ENCODE measurements around the gene RHBG. TPM values are rescaled to one million over a fixed set of nuclear protein-coding genes. Genes with fewer than 3 reads are reported as not detected.

RHBG gene
- total and polyA plus RNA-seq, 7 experiments from 2014 or later = not detected

- Mint-ChIP-seq H3K27ac (no peak overlapping the region), H3K36me3 (no peaks in the 10 kb centered on the region), H3K27me3 (peaks cover 0 to 20% (median 11%) of the 10 kb centered on the region in 5 donors), H3K4me1 (peaks cover 5 to 7% (median 6%) of the 10 kb centered on the region in 7 donors), H3K9me3 (no peaks in the 10 kb centered on the region), H3K4me3 (no peak overlapping the region)
- no peak overlapping the region for H3K27ac ChIP-seq (ENCODE audit: low read depth, low read length)
- H3K36me3 ChIP-seq (ENCODE audit: control insufficient read depth in 2 of 3, insufficient read depth in 3 of 3, low read length in 3 of 3) = no peaks in the 10 kb centered on the region
- CTCF ChIA-PET = interaction anchor here (0.6 to 1.0 kb wide), 2 partner anchors 64 to 235 kb away, joined by 3 read pairs; no protein-coding TSS in a partner anchor
- DNase-seq (no peak), ATAC-seq (no peak)
- intact Hi-C loops (cut with micrococcal nuclease) = loop anchor here in 1 of 2 donors (5.0 kb wide), 1 partner anchor 120 kb away; the partner anchor contains the start of gene MEF2D
- no peaks in the 10 kb centered on the region for H3K9me3 ChIP-seq (ENCODE audit: control insufficient read depth in 2 of 3, low read length in 3 of 3)
- no peak overlapping the region for H3K4me3 ChIP-seq (ENCODE audit: low read length)
- H3K4me1 ChIP-seq (ENCODE audit: control insufficient read depth in 2 of 2, insufficient read depth in 2 of 2, low read length in 2 of 2) = peaks cover 6 to 8% of the 10 kb centered on the region in 2 donors
- H3K27me3 ChIP-seq (ENCODE audit: control insufficient read depth in 2 of 2, insufficient read depth in 2 of 2, low read length in 2 of 2) = peaks cover 0 to under 1% of the 10 kb centered on the region in 2 donors
- POLR2A ChIA-PET = no interaction called here
Observed at GRCh38 chr1:156382561-156382960, 13.6 kb downstream of the RHBG start.

- CTCF ChIA-PET = interaction anchor here (1.0 to 5.5 kb wide), 3 partner anchors 59 to 218 kb away, joined by 3 to 39 read pairs (median 4); partner anchors contain the start of gene GPATCH4
Observed at GRCh38 chr1:156383023-156383422, 14.0 kb downstream of the RHBG start.

GRCh38 chr1:156384007-156384406, 15.0 kb downstream of the RHBG start:
- Mint-ChIP-seq H3K9me3 (no peaks in the 10 kb centered on the region), H3K27me3 (peaks cover 6 to 30% (median 16%) of the 10 kb centered on the region in 5 donors), H3K4me3 (no peak overlapping the region), H3K36me3 (no peaks in the 10 kb centered on the region), H3K4me1 (peaks cover 5 to 7% (median 6%) of the 10 kb centered on the region in 7 donors), H3K27ac (no peak overlapping the region)
- H3K36me3 ChIP-seq (ENCODE audit: control insufficient read depth in 2 of 3, insufficient read depth in 3 of 3, low read length in 3 of 3) = no peaks in the 10 kb centered on the region
- ChIA-PET POLR2A (interaction anchor here (0.6 kb wide), 1 partner anchor 130 kb away, joined by 3 read pairs; no protein-coding TSS in a partner anchor), CTCF (interaction anchor here (1.0 to 5.5 kb wide), 5 partner anchors 58 to 225 kb away, joined by 4 to 129 read pairs (median 21); partner anchors contain the start of gene GPATCH4)
- H3K4me1 ChIP-seq (ENCODE audit: control insufficient read depth in 2 of 2, insufficient read depth in 2 of 2, low read length in 2 of 2) = peaks cover 6 to 8% of the 10 kb centered on the region in 2 donors
- H3K27ac ChIP-seq (ENCODE audit: low read depth, low read length) = no peak overlapping the region
- no peaks in the 10 kb centered on the region for H3K9me3 ChIP-seq (ENCODE audit: control insufficient read depth in 2 of 3, low read length in 3 of 3)
- ATAC-seq (no peak), DNase-seq (no peak)
- H3K4me3 ChIP-seq (ENCODE audit: low read length) = no peak overlapping the region
- intact Hi-C loops (cut with micrococcal nuclease) = loop anchor here (2.0 to 5.0 kb wide), 2 partner anchors 35 to 118 kb away; partner anchors contain the start of gene MEF2D (in 1 of the 2)
- peaks cover 0 to 3% of the 10 kb centered on the region in 2 donors for H3K27me3 ChIP-seq (ENCODE audit: control insufficient read depth in 2 of 2, insufficient read depth in 2 of 2, low read length in 2 of 2)

More at GRCh38 chr1:156383023-156383422, 14.0 kb downstream of the RHBG start:
- no peaks in the 10 kb centered on the region for H3K9me3 ChIP-seq (ENCODE audit: control insufficient read depth in 2 of 3, low read length in 3 of 3)
- H3K36me3 Mint-ChIP-seq = no peaks in the 10 kb centered on the region
- H3K36me3 ChIP-seq (ENCODE audit: control insufficient read depth in 2 of 3, insufficient read depth in 3 of 3, low read length in 3 of 3) = no peaks in the 10 kb centered on the region
- no peak overlapping the region for H3K27ac Mint-ChIP-seq
- H3K27ac ChIP-seq (ENCODE audit: low read depth, low read length) = no peak overlapping the region
- H3K4me3 ChIP-seq (ENCODE audit: low read length) = no peak overlapping the region
- peaks cover 5 to 7% (median 6%) of the 10 kb centered on the region in 7 donors for H3K4me1 Mint-ChIP-seq
- no peaks in the 10 kb centered on the region for H3K9me3 Mint-ChIP-seq
- POLR2A ChIA-PET = no interaction called here
- peak; percentile 90 for ATAC-seq
- no peak overlapping the region for H3K4me3 Mint-ChIP-seq
- H3K27me3 Mint-ChIP-seq = peaks cover 0 to 23% (median 12%) of the 10 kb centered on the region in 5 donors
- peaks cover 6 to 8% of the 10 kb centered on the region in 2 donors for H3K4me1 ChIP-seq (ENCODE audit: control insufficient read depth in 2 of 2, insufficient read depth in 2 of 2, low read length in 2 of 2)
- H3K27me3 ChIP-seq (ENCODE audit: control insufficient read depth in 2 of 2, insufficient read depth in 2 of 2, low read length in 2 of 2) = peaks cover 0 to 3% of the 10 kb centered on the region in 2 donors
- DNase-seq = peak; percentile 9 to 57 (median 46)
- intact Hi-C loops (cut with micrococcal nuclease) = loop anchor here (1.0 to 5.0 kb wide), 3 partner anchors 26 to 274 kb away; partner anchors contain the start of gene MEF2D (in 1 of the 2)

GRCh38 chr1:156384658-156385057, 15.6 kb downstream of the RHBG start:
- intact Hi-C loops (cut with micrococcal nuclease) = loop anchor here (1.0 to 5.0 kb wide), 7 partner anchors 34 to 241 kb away; partner anchors contain the start of gene MEF2D (in 1 of the 2)
- DNase-seq = no peak
- no peaks in the 10 kb centered on the region for H3K9me3 ChIP-seq (ENCODE audit: control insufficient read depth in 2 of 3, low read length in 3 of 3)
- no peaks in the 10 kb centered on the region for H3K36me3 ChIP-seq (ENCODE audit: control insufficient read depth in 2 of 3, insufficient read depth in 3 of 3, low read length in 3 of 3)
- Mint-ChIP-seq H3K36me3 (no peaks in the 10 kb centered on the region), H3K4me1 (peaks cover 5 to 7% (median 6%) of the 10 kb centered on the region in 7 donors), H3K27me3 (peaks cover 13 to 36% (median 19%) of the 10 kb centered on the region in 5 donors), H3K27ac (peak overlapping the region in 1 of 9 donors; percentile 20), H3K4me3 (no peak overlapping the region), H3K9me3 (no peaks in the 10 kb centered on the region)
- H3K4me3 ChIP-seq (ENCODE audit: low read length) = no peak overlapping the region
- ATAC-seq = no peak
- H3K4me1 ChIP-seq (ENCODE audit: control insufficient read depth in 2 of 2, insufficient read depth in 2 of 2, low read length in 2 of 2) = peaks cover 6 to 8% of the 10 kb centered on the region in 2 donors
- no peak overlapping the region for H3K27ac ChIP-seq (ENCODE audit: low read depth, low read length)
- peaks cover 0 to 3% of the 10 kb centered on the region in 2 donors for H3K27me3 ChIP-seq (ENCODE audit: control insufficient read depth in 2 of 2, insufficient read depth in 2 of 2, low read length in 2 of 2)
- POLR2A ChIA-PET = no interaction called here
- CTCF ChIA-PET = interaction anchor here (0.6 to 5.5 kb wide), 10 partner anchors 47 to 277 kb away, joined by 3 to 129 read pairs (median 4); partner anchors contain the start of gene GPATCH4

- Histone ChIP-seq H3K4me3 (ENCODE audit: low read length) (no peak overlapping the region), H3K36me3 (ENCODE audit: control insufficient read depth in 2 of 3, insufficient read depth in 3 of 3, low read length in 3 of 3) (no peaks in the 10 kb centered on the region), H3K27me3 (ENCODE audit: control insufficient read depth in 2 of 2, insufficient read depth in 2 of 2, low read length in 2 of 2) (peaks cover 0 to 3% of the 10 kb centered on the region in 2 donors), H3K4me1 (ENCODE audit: control insufficient read depth in 2 of 2, insufficient read depth in 2 of 2, low read length in 2 of 2) (peaks cover 6 to 8% of the 10 kb centered on the region in 2 donors), H3K27ac (ENCODE audit: low read depth, low read length) (no peak overlapping the region), H3K9me3 (ENCODE audit: control insufficient read depth in 2 of 3, low read length in 3 of 3) (no peaks in the 10 kb centered on the region)
- Mint-ChIP-seq H3K4me3 (peak overlapping the region in 1 of 10 donors; percentile 42), H3K27ac (peak overlapping the region in 4 of 9 donors; percentile 3 to 22 (median 10)), H3K9me3 (no peaks in the 10 kb centered on the region), H3K36me3 (no peaks in the 10 kb centered on the region), H3K27me3 (peaks cover 15 to 41% (median 22%) of the 10 kb centered on the region in 5 donors), H3K4me1 (peaks cover 5 to 7% (median 6%) of the 10 kb centered on the region in 7 donors)
- POLR2A ChIA-PET = interaction anchor here (0.6 to 2.3 kb wide), 6 partner anchors 48 to 217 kb away, joined by 3 to 17 read pairs (median 4); partner anchors contain the start of gene CCT3
- peak; percentile 61 to 83 (median 79) for DNase-seq
- CTCF ChIA-PET = interaction anchor here (0.6 to 5.5 kb wide), 39 partner anchors 10 to 1779 kb away, joined by 3 to 129 read pairs (median 4); partner anchors contain the start of genes NAXE and SMG5
- intact Hi-C loops (cut with micrococcal nuclease) = loop anchor here (1.0 to 2.0 kb wide), 6 partner anchors 33 to 240 kb away; no protein-coding TSS in a partner anchor
- peak; percentile 85 for ATAC-seq
Observed at GRCh38 chr1:156385534-156386031, 16.6 kb downstream of the RHBG start.

GRCh38 chr1:156386134-156386901, 17.3 kb downstream of the RHBG start:
- peaks cover 0 to 3% of the 10 kb centered on the region in 2 donors for H3K27me3 ChIP-seq (ENCODE audit: control insufficient read depth in 2 of 2, insufficient read depth in 2 of 2, low read length in 2 of 2)
- POLR2A ChIA-PET = interaction anchor here (0.6 to 2.3 kb wide), 6 partner anchors 55 to 216 kb away, joined by 3 to 17 read pairs (median 4); no protein-coding TSS in a partner anchor
- no peak overlapping the region for H3K4me3 Mint-ChIP-seq

More at GRCh38 chr1:156386134-156386901, 17.3 kb downstream of the RHBG start:
- intact Hi-C loops (cut with micrococcal nuclease) = no loop called here
- no peaks in the 10 kb centered on the region for H3K9me3 Mint-ChIP-seq
- no peak for DNase-seq
- H3K27me3 Mint-ChIP-seq = peaks cover 15 to 42% (median 26%) of the 10 kb centered on the region in 5 donors
- peaks cover 5 to 7% (median 6%) of the 10 kb centered on the region in 7 donors for H3K4me1 Mint-ChIP-seq
- CTCF ChIA-PET = interaction anchor here (0.6 to 5.5 kb wide), 39 partner anchors 11 to 1780 kb away, joined by 3 to 129 read pairs (median 4); partner anchors contain the start of genes NAXE and SMG5
- Histone ChIP-seq H3K9me3 (ENCODE audit: control insufficient read depth in 2 of 3, low read length in 3 of 3) (no peaks in the 10 kb centered on the region), H3K36me3 (ENCODE audit: control insufficient read depth in 2 of 3, insufficient read depth in 3 of 3, low read length in 3 of 3) (no peaks in the 10 kb centered on the region), H3K4me1 (ENCODE audit: control insufficient read depth in 2 of 2, insufficient read depth in 2 of 2, low read length in 2 of 2) (peaks cover 6 to 8% of the 10 kb centered on the region in 2 donors), H3K4me3 (ENCODE audit: low read length) (no peak overlapping the region), H3K27ac (ENCODE audit: low read depth, low read length) (no peak overlapping the region)
- no peak for ATAC-seq
- peak overlapping the region in 2 of 9 donors; percentile 3 to 12 for H3K27ac Mint-ChIP-seq
- H3K36me3 Mint-ChIP-seq = no peaks in the 10 kb centered on the region

Measured in naive thymus-derived CD4-positive, alpha-beta T cell (primary cell).